NCI-H2227 (cell line): ENCODE results near the gene NID1.
"Not testable (repeated sequence)": the region's sequence is repeated elsewhere in the genome, so short reads cannot be mapped to it uniquely, and the experiment has no call there.

Experiments used
- DNase-seq: peaks from one replicate; lab custom pipeline; 2025; ENCODE audit not compliant: unreplicated experiment; lab: John Stamatoyannopoulos, UW

The NID1 gene

DNA sequence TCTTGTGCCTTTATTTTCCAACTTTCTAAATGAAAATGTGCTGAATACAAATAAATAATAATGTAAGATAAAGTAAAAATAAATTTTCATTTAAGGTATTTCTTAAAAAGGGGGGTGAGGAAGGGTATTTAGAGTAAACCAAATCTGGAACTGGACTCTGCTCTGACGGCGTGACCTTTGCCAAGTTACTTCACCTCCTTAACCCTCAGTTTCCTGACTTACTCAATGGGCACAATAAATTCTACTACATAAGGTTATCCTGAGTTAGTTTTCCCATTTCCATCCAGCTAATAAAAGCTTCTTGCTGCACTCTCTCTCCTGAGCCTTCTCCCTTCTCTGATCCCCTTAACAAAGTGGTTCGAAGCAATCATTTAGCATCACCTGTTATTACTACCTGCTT, 93.9 kb downstream of the NID1 start:
- DNase-seq: no peak

DNA sequence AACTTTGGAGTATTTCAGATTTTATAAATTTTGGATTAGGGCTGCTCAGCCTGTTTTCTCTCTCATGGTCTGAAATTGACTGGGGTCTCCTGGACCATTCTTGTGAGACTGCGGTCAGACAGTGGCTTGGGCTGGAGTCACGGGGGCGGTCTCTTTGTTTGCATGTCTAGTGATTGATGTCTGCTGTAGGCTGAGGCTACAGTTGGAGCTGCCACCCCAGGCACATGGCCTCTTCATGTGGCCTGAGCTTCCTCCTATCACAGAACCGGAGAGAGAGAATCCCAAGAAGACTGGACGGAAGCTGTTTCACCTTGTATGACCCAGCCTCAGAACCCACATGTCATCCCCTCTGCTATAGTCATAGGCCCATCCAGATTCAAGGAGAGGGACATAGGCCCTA, 96.1 kb downstream of the NID1 start:
- DNase-seq: no peak

DNA sequence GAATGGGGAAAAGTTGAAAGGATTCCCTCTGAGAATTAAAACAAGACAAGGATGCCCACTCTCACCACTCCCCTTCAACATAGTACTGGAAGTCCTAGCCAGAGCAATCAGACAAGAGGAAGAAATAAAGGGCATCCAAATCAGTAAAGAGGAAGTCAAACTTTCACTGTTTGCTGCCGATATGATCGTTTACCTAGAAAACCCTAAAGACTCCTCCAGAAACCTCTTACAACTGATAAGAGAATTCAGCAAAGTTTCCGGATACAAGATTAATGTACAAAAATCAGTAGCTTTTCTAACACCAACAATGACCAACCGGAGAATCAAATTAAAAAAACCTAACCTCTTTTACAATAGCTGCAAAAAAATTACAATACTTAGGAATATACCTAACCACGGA, 98.8 kb downstream of the NID1 start:
- not testable (repeated sequence) for DNase-seq

DNA sequence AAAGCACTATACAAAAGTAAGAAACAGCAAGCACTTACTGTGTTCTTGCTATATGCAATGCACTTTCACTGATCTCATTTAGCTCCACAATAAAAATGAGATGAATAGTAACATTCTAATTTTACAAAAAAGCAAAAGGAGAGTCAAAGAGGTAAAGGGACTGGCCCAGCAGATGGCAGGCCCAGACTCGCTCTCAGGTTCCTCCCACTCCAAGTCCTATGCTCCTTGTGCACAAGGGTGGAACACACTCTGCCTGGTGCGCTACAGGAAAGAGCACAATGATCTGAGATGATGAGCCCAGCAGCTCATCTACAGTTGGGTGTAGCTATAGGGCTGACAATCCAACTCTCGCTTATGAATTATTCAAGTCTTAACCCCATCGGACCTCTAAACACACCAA, 104.1 kb downstream of the NID1 start:
- no peak for DNase-seq

DNA sequence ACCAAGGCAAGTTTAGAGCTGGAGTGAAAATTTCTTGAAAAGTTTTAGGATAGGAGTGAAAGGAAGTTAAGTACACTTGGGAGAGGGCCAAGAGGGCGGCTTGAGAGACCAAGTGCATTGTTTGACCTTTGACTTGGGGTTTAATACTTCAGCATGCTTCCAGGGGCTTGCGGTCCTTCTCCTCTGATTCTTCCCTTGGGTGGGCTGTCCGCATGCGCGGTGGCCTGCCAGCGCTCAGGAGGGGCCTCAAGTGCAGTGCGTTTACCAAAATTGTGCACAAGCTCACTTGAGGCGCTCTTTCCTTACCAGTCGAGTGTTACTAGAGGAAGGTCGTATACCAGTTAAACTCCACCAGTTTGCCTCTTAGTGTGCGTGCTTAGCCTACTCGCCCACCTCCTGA, 106.9 kb downstream of the NID1 start:
- DNase-seq: no peak

DNA sequence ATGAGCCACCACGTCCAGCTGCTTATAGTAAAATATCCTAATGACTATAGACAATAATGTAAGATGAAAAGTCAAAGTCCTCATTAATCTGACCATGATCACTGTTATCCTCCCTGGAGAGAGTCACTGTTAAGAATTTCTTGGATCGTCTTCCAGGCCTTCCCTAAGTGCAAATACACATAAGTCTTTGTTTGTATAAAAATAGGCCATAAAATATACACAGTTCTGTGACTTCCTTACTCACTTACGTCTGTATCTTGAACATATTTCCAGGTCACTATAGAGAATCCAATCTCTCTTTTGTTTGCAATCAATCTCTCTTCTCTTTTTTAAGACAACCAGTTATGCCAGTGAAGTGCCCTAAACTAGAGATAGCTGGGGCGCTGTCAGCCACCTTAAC, 109.1 kb downstream of the NID1 start:
- no peak for DNase-seq

DNA sequence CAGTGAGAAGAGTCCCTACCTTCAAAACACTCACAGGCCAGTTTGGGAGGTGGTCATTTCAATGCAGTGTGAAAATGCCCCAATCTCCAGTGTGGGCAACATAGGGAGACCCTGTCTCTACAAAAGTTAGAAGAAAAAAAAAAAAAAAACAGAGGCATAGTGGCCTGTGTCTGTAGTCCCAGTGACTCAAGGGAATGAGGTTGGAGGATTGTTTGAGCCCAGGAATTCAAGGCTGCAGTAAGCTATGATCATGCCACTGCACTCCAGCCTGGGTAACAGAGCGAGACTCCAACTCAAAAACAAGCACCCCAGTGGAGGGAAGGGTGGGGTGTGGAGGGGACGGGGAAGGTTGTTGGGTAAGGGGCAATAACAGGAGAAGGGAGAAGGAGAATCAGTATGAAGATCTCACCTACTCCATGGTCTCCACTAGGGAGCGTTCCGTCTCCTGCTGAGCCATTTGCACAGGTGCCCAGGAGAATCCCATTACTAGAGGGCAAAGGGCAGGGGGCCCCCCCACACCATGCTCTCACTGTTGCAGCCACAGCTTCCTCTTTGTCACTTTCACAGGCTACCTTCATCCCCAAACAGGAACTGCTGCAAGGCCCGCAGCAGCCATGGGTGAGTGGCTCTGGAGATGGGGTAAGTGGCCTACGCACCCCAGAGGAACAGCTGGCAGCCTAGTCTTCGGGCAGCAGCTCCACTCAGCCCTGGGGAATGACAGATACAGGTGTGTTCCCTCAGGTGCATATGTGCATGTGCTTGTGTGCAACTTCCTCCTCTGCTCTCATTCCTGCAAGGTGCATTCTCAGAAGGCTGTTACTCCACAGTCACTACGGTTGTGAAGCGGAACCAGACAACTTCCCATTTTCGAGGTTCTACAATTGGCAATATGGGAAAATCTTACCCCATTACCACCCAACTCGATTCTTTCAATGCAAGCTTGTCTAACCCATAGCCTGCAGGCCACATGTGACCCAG, 110.3 kb downstream of the NID1 start:
- DNase-seq: no peak

DNA sequence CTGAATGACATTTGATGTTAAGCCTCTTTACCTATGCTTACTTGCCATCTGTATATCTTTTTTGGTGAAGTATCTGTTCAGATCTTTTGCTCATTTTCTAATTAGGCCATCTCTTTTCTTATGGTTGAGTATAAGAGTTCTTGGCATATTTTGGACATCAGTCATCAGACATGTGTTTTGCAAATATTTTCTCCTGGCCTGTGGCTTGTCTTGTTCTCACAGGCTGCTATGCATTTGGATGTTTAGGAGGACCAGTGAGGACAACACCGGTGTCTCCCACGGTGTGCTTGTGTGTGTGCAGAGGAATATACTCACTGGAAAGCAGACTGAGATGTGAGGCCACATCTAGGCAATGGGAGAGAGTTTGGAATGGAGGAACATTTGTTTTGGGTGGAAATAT, 111.1 kb downstream of the NID1 start:
- DNase-seq: no peak

DNA sequence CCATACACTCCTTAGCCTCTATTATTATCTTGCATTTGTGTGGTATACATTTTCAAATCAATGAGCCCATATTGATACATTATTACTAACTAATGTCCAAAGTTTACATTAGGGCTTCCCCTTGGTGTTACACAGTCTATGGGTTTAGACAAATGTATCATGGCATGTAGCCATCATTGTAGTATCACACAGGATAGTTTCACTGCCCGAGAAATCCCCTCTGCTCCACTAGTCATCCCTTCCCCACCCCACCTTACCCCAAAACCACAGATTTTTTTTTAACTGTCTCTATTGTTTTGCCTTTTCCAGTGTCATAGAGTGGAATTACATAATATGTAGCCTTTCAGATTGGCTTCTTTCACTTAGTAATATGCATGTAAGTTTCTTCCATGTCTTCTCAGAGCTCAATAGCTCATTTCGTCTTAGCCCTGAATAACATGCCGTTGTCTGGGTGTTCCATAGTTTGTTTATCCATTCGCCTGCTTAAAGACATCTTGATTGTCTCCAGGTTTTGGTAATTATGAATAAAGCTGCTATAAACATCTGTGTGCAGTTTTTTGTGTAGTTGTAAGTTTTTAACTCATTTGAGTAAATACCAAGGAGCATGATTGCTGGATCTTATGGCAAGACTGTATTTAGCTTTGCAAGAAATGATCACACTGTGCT, 111.8 kb downstream of the NID1 start:
- no peak for DNase-seq

DNA sequence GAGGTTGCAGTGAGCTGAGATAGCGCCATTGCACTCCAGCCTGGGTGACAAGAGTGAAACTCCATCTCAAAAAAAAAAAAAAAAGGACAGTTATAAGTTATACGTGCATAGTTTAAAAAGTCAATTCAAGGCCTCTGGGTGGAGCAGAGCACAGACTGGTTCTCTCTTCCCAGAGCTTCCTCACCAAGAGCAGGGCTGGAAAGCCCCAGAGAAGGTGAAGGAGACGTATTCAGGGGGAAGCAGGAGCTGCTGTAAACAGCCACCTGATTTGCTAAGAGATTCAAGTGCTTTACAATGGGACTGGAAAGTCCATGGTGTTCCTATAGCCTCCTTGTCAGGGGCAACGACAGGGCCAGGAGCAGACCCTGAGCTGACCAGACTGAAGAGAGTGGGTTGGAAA, 113.2 kb downstream of the NID1 start:
- no peak for DNase-seq

DNA sequence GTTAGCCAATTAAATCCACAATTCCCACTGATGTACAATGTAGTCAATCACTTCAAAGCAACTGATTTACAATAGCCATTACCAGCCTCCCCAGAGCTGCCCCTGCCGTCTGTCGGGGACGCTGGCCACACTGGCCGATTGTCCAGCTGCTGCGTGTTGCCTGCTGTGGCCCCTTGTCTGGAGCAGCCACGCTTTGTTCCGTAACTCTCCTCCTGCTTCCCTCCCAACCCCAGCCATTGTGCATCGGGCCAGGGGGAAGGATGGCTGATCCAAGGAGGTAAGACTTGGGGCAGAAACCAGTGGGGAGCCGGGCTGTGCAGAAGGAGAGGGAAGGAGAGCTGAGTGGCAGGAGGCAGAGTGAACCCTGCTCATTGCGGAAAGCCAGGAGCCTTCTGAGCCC, 114.6 kb downstream of the NID1 start:
- DNase-seq: no peak

DNA sequence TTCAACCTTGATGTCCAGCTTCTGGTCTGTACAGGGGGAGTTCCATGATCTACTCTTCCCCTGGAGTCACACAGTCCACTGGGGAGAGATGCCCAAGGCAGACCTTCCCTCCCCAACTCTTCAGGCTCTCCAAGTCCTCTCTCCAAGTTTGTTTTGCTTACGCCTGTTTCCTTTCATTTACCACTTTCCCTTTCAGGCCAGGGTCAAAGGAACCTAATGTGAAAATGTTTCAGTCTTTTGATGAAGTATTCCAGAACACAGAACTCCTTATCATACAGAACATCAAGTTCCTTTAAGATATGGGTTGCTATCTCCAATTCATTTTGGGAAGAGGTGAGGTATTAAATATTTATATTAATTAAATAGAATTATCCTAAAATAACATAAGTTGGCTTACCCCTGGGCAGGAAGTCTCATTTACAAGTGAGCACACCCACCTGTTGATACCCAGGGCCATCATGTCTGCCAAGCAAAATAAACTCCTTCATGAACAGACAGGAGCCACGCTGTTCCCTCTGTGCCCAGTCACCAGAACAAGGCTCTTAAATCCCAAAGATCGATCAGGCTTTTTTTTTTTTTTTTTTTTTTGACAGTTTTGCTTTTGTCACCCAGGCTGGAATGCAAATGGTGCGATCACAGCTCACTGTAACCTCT, 116.0 kb downstream of the NID1 start:
- no peak for DNase-seq

DNA sequence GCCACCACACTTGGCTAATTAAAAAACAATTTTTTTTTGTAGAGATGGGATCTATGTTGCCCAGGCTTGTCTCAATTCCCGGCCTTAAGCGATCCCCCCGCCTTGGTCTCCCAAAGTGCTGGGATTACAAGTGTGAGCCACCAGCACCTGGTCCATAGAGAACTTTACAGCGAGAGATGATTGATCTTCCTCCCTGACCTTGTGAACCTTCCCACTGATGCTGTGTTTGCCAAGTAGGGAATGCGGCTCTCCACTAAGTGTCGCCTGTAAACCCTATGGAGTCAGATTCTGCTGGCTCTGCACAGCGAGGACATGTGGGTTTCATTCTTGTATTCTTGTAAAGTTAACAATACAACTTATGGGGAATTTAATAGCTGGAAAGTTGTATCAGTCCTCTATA, 116.9 kb downstream of the NID1 start:
- DNase-seq: no peak

DNA sequence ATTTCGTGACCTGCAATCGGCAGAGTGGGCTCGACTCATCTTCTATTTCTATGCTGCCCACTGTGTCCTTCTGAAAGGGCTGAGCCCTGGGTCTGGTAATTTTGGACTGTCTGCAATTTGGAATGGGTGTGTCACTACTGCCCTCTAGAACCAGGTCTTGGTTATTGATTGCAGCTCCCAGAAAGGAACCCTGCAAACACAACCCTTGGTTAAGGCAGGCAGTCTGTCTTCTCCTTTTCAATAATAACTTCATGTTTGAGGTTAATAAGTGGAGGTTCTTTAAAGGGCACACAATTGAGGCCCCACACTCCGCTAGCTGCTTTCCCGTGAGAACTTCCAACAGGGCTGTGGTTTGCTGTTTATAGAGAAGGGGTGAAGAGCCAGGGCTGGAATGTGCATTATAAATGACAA, 118.3 kb downstream of the NID1 start:
- DNase-seq: no peak

DNA sequence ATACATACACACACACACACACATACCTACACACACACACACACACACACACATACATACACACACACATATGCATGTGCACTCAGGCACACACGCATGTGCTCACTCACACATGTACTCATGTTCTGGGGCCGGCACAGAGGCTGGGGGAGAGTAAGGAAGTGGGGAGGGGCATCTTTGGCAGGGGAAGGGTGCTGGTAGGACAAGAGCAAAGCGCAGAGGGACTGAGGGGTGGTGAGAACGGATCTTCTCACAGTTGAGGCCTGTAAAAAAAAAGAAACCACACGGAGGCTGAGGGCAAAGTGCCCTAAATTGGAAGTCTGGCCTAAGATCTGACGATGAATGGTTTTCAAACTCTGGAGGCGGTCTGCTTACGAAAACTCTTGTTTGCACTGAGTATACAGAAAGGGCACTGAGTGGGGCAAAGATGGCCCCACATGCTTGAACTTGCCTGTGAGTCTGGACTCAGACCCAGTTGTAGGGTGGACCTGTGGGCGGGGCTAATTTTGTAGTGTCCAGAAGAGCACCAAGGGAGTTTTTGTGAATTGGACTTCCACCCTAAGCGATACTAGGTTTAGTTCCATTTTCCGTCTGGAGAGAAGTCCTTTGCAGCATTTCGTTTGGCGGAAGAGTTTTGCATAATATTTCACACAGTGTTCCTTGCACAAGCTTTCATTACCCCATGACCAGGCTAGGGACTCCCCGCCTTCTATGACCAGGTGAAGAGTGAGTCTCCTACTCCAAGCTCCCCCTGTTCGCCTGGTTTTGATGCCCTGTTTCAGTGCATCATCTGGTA, 118.9 kb downstream of the NID1 start:
- DNase-seq: no peak

DNA sequence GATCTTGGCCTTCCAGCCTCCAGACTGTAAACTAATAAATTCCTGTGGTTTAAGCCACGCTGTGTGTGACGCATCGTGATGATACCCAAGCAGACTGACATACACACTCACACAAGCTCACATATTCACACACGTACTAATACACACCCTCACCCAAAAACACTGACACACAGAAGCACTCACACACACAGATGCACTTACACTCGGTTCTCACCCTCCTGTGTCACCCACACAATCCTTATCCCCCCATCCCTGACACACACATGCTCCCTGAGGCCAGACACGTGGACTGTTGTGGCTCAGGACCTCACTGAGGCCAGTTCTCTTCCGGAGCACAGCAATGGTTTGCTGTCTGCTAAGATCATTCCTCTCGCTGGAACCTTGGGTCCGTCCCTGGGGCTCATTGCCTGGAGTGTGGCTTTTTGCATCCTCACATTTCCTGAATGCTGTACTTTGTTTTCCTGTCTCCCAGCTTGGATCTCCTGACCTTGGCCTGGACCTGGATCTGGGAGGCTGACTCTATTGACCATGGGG, 121.2 kb downstream of the NID1 start:
- DNase-seq: no peak

DNA sequence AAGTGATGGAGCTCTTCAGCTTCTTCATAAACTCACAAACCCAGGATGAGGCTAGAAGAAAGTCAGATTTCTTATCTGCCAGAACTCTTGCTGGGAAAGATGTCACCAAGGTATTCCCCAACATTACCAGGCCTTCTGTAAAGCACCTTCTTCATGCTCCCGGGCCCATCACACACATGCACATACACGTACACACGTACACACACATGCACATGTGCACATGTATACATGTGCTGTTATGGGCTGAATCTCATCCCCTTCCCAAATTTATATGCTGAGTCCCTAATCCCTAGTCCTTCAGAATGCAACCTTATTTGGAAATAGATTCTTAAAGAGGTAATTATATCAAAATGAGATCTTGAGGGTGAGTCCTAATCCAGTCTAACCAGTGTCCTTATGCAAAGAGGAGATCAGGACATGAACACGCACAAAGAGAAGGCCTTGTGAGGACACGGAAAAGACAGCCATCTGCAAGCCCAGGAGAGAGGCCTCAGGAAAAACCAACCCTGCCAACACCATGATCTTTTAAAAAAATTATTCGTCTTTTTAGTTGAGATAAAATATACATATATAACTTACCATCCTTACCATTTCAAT, 121.8 kb downstream of the NID1 start:
- no peak for DNase-seq

DNA sequence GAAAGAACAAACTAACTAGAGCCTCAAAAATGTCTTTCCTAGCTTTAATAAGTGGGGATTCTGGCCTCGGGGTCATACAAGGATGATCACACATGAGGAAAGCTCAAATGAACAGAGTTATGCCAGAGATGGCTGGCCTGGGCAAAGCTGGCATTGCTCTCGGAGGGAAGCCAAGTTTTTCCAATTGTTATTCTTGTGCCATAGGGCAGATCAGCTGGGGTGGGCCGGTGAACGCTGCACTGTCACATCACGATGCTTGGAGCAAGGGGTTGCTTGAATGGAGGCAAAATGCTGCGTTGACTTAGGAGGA, 122.3 kb downstream of the NID1 start:
- DNase-seq: no peak

DNA sequence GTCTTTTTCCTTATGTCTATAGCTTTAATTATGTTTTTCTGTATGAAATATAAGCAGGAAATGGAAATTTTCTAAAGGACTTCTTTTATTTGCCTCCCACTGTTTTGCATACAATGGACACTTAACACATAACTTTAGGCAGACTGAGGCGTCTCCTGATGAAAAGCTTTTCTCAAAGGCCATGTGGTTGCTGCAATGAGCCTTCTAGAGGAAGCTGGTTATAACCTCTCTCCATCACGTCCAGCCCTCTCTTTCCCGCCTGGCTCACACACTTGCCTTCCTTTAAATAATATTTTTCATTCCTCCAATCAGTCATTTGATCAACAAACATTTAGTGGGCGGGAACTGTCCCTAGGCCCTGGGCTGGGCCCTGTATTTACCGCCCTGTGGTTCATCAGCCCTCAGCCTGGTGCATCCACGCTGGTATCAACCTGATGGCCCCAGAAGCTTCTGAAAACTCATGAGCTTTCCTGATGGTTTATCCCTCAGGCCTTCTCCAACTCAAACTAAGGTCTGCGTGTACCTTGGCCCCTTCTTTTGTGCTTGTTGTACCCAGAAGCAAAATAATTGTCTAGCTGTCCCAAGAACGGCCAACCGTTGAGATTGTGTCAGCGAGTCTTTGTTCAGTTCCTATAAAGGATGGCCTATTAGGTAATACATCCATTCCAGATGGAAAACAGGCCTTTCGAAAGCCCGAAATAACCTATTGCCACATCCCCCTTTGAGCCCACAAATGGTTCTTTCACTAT, 122.8 kb downstream of the NID1 start:
- no peak for DNase-seq

DNA sequence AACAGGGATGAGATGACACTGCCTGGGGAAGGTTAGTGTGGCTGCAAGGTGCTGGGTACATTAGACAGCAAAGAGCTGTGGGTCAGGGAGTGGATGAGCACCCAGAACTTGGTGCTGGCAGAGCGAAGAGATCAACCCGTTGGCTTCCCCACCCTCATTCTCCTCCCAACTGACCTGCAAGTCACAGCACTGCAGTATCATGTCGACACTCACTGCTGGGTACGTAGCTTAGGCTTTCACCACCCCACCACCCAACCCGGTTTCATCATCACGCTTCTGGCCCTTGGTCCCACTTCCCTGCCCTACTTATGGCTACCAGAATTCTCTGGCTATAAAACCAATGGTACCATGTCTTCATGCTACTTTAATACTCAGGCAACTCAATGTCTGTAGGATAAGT, 124.6 kb downstream of the NID1 start:
- DNase-seq: no peak
